GM19025 (cell line): Measurements from ENCODE around the gene TP53TG3.
"Not testable (repeated sequence)": the region's sequence is repeated elsewhere in the genome, so short reads cannot be mapped to it uniquely, and the experiment has no call there.

Experiments used
- ATAC-seq: cut with Tn5 transposase; IDR thresholded peaks from one replicate; pipeline ENCODE4 v1.9.1; 2021; ENCODE audit warnings: mild to moderate bottlenecking, low read depth, moderate library complexity; ENCODE audit not compliant: unreplicated experiment

The TP53TG3 gene, protein sequence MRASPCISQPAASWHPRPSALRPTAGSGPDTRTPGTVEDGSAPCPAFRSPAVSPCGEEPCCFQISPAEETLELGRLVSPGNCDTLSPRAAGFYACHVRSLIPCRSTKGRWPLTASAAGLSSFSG

DNA sequence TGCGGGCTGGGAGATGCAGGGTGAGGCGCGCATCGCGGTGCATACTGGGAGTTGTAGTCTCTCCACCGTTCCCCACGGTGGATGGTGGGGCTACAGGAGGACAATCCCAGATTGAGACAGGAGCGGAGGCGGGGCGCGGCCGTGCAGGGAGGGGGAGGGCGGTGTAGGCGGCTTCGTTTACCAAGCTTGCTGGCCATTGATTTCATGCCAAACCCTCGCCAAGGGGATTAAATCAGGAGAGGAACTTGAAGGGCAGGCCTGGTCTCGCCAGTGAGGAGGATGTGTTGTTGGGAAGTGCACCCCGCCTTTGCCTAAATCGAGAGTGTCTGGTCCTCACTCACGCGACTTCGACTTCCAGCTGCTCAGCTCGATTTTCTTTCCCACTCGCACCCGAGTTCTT is at the start of gene TP53TG3:
TSS of gene TP53TG3 (minus strand) at position 101 of the 400 bp plus-strand sequence. CDS start at position 33, 68 bp downstream.
- ATAC-seq = not testable (repeated sequence)

DNA sequence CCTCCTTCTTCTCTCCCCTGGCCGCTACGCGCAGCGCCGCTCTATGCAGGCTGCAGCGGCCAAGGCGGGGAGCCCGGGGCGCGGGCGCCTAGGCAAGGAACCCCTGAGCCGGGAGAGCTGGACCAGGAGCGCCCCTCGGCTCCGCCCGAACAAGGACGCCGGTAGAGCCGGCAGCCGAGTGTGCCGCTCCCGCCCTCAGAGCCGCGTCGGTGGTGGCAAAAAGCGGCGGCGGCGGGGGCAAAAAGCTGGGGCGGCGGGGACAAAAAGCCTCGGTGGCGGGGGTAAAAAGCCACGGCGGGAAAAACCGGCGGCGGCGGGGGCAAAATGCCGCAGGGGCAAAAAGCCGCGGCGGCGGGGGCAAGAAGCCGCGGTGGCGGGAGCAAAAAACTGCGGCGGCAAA is 25.1 kb downstream of the TP53TG3 start:
- ATAC-seq = not testable (repeated sequence)

DNA sequence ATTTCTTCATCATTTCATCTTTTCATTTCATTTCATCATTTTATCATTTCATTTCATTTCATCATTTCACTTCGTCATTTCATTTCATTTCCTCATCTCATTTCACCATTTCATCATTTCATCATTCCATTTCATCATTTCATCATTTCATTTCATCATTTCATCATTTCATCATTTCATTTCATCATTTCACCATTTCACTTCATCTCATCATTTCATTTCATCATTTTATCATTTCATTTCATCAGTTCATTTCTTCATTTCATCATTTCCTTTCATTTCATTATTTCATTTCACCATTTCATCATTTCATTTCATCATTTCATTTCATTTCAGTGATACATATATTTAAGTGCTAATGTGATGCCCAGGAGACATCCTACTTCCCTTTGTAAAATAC is 28.4 kb downstream of the TP53TG3 start:
- ATAC-seq = not testable (repeated sequence)

DNA sequence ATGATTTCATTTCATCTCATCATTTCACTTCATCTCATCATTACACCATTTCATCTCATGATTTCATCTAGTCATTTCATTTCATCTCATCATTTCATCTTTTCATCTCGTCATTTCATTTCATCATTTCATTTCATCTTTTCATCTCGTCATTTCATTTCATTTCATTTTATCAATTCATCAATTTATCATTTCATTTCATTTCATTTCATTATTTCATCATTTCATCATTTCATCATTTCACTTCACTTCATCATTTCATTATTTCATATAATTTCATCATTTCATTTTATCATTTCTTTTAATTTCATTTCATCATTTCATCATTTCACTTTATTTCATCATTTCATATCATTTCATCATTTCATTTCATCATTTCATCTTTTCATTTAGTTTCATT is 29.2 kb downstream of the TP53TG3 start:
- ATAC-seq = not testable (repeated sequence)

DNA sequence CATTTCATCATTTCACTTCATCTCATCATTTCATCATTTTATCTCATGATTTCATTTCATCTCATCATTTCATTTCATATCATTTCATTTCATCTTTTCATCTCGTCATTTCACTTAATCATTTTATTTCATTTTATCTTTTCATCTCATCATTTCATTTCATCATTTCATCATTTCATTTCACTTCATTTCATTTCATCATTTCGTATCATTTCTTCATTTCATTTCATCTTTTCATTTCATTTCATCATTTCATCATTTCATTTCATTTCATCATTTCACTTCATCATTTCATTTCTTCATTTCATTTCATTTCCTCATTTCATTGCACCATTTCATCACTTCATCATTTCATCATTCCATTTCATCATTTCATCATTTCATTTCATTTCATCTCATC is 29.8 kb downstream of the TP53TG3 start:
- ATAC-seq = not testable (repeated sequence)

DNA sequence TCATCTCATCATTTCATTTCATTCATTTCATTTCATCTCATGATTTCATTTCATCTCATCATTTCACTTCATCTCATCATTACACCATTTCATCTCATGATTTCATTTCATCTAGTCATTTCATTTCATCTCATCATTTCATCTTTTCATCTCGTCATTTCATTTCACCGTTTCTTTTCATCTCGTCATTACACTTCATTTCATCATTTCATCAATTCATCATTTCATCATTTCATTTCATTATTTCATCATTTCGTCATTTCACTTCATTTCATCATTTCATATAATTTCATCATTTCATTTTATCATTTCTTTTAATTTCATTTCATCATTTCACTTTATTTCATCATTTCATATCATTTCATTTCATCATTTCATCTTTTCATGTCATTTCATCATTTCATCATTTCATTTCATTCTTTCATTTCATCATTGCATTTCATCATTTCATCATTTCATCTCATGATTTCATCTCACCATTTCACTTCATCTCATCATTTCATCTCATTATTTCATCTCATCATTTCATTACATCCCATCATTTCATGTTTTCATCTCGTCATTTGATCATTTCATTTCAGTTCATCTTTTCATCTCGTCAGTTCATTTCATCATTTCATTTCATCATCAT is 30.6 kb downstream of the TP53TG3 start:
- not testable (repeated sequence) for ATAC-seq

DNA sequence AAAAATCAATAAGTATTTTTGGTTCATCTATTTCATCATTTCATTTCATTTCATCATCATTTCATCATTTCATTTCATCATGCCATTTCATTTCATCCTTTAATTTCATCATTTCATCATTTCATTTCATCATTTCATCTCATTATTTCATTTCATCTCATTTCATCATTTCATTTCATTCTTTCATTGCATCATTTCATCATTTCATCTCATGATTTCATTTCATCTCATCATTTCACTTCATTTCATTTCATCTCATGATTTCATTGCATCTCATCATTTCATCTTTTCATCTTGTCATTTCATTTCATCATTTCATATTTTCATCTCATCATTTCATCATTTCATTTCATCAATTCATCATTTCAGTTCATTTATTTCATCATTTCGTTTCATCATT is 31.2 kb downstream of the TP53TG3 start:
- not testable (repeated sequence) for ATAC-seq

DNA sequence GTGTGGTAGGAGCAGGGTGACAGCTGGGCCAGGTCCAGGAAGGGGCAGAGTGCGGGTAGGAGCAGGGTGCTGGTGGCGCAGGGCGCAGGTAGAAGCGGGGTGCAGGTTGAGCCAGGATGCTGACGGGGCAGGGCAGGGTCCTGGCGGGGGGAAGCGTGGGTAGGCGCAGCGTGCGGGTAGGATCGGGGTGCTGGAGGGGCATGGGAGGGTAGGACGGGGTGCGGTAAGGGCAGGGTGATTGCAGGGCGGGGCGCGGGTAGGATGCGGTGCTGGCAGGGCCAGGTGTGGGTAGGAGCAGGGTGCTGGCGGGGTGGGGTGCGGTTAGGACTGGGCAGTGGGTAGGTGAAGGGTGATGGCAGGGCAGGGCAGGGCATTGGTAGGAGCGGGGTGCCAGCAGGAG is 38.4 kb downstream of the TP53TG3 start:
- not testable (repeated sequence) for ATAC-seq

DNA sequence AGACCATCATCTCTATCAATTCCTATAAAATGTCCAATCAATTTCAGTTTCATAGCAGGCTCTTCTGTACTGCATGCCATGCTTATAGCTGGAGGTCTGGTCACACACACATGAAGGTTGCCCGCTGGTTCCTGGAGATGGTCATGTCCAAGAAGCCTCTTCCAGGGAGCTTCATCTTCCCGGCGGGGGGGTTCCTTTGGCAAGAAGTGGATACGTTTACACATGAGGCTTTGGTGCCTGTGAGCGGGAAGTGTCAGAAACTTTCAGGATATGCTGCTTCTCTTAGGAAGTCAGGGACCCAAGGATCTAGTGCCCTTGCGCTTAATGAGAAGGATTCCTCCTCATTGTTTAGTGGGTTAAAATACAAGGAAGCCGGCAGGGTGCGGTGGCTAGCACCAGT is 43.9 kb downstream of the TP53TG3 start:
- ATAC-seq = not testable (repeated sequence)
